Ishikawa (cell line): ENCODE measurements around the gene AK4.

ENCODE experiments used
- CEBPB ChIP-seq: IDR thresholded peaks from 2 replicates; pipeline ENCODE4 v1.6.1; 2012
- CREB1 ChIP-seq: IDR thresholded peaks from 2 replicates; pipeline ENCODE4 v1.6.1; 2012; ENCODE audit warnings: low read depth
- EP300 ChIP-seq: IDR thresholded peaks from 2 replicates; pipeline ENCODE4 v1.6.1; 2012; ENCODE audit warnings: borderline replicate concordance
- FOXM1 ChIP-seq: IDR thresholded peaks from 2 replicates; pipeline ENCODE4 v1.6.1; 2012; ENCODE audit warnings: low read depth, borderline replicate concordance
- RAD21 ChIP-seq: IDR thresholded peaks from 2 replicates; pipeline ENCODE4 v1.6.1; 2012; ENCODE audit warnings: low read depth
- TAF1 ChIP-seq: IDR thresholded peaks from 2 replicates; pipeline ENCODE4 v1.6.1; 2012; ENCODE audit warnings: low read depth, mild to moderate bottlenecking
- TCF12 ChIP-seq: IDR thresholded peaks from 2 replicates; pipeline ENCODE4 v1.6.1; 2012; ENCODE audit warnings: low read depth
- YY1 ChIP-seq: IDR thresholded peaks from 2 replicates; pipeline ENCODE4 v1.6.1; 2012; ENCODE audit warnings: low read depth
- TF ChIP-seq, protein P1 (sequence below): IDR thresholded peaks from 2 replicates; pipeline ENCODE4 v1.6.1; 2012

GRCh38 chr1:65163201-65163805, 15.3 kb downstream of the AK4 start:
- TF ChIP-seq YY1 (no peak), FOXM1 (no peak), RAD21 (no peak), TAF1 (no peak), EP300 (no peak), CREB1 (no peak), CEBPB (no peak), TCF12 (no peak)
- TF ChIP-seq, protein P1, sequence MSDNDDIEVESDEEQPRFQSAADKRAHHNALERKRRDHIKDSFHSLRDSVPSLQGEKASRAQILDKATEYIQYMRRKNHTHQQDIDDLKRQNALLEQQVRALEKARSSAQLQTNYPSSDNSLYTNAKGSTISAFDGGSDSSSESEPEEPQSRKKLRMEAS: no peak
